Vagina (tissue), 2 donors: ENCODE measurements around the gene ANGPTL3. TPM values are rescaled to one million over a fixed set of nuclear protein-coding genes. Genes with fewer than 3 reads are reported as not detected.

ENCODE experiments used
- DNase-seq, 2 donors: peaks; one replicate each; pipeline ENCODE4 v3.0.0-alpha.2; 2017; ENCODE audit errors: extremely low spot score in 2 of 2
- H3K27ac ChIP-seq: fragments of 200-600 bp; sonication (generic); one replicate; pipeline ENCODE4 v1.5.1; 2019
- H3K27me3 ChIP-seq: fragments of 200-600 bp; sonication (generic); one replicate; pipeline ENCODE4 v1.5.1; 2019
- H3K36me3 ChIP-seq, 2 donors: fragments of 200-600 bp; sonication (generic); one replicate each; pipeline ENCODE4 v1.5.1; 2017 to 2019
- H3K4me1 ChIP-seq: fragments of 200-600 bp; sonication (generic); one replicate; pipeline ENCODE4 v1.5.1; 2019
- H3K4me3 ChIP-seq, 2 donors: fragments of 200-600 bp; sonication (generic); 1 replicate in 1 of 2; 2 replicates in 1 of 2; pipeline ENCODE4 v1.5.1; 2016 to 2019
- H3K9me3 ChIP-seq: fragments of 200-600 bp; sonication (generic); one replicate; pipeline ENCODE4 v1.5.1; 2019
- POLR2A ChIP-seq, 2 donors: fragments of 450-650 bp; IDR thresholded peaks; one replicate each; pipeline ENCODE4 v1.6.1; 2017; ENCODE audit warnings: antibody characterized with exemption in 2 of 2, mild to moderate bottlenecking in 2 of 2, moderate library complexity in 2 of 2
- POLR2AphosphoS5 ChIP-seq, 2 donors: sonication (generic); formaldehyde crosslinking; IDR thresholded peaks; one replicate each; pipeline ENCODE4 v1.9.0; 2017; ENCODE audit warnings: antibody characterized with exemption in 2 of 2, mild to moderate bottlenecking in 2 of 2, low read depth in 1 of 2; ENCODE audit not compliant: insufficient read depth in 1 of 2
- intact Hi-C: fragments of 100-400 bp; cut with DNase I; formaldehyde crosslinking; loops from one replicate; pipeline ENCODE4 v1.15.1; 2023
- total RNA-seq: library from RNA; depleted of rRNA; stranded (reverse); fragments of >200 nt; gene quantifications from one replicate; pipeline ENCODE4 v1.2.3, GENCODE V29; 2016
- TF ChIP-seq, protein P1 (sequence below), 3 experiments: fragments of 450-650 bp in 2 of 3; fragments of 200-600 bp in 1 of 3; sonication (generic) in 1 of 3; IDR thresholded peaks; one replicate each; pipeline ENCODE4 v1.5.1; 2017 to 2019; ENCODE audit warnings: antibody characterized with exemption in 3 of 3, mild to moderate bottlenecking in 2 of 3, moderate library complexity in 2 of 3

ANGPTL3 gene
- total RNA-seq, 1 donor from 2014 or later: not detected

DNA sequence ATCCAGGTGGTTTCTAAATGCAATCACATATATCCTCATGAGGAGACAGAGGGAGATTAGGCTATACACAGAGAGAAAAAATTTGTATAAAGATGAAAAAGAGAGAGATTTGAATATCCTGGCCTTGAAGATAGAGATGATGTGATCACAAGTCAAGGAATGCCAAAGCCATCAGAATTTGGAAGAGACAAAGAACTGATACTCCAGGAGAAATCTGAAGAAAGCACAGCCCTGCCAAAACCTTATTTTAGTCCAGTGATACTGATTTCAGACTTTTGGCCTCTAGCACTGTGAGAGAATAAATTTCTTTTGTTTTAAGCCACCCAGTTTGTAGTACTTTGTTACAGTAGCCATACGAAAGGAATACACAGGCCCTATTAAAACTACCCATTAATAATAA lies 57.4 kb downstream of the ANGPTL3 start:
- no peak overlapping the region for H3K27ac ChIP-seq
- DNase-seq: no peak
- H3K4me3 ChIP-seq: no peak overlapping the region
- no peak for TF ChIP-seq POLR2AphosphoS5 (IDR thresholded peaks at IDR 0.05; ENCODE audit: insufficient read depth in 1 of 2, low read depth in 1 of 2)
- TF ChIP-seq POLR2A (IDR thresholded peaks at IDR 0.05): no peak
- TF ChIP-seq, protein P1, sequence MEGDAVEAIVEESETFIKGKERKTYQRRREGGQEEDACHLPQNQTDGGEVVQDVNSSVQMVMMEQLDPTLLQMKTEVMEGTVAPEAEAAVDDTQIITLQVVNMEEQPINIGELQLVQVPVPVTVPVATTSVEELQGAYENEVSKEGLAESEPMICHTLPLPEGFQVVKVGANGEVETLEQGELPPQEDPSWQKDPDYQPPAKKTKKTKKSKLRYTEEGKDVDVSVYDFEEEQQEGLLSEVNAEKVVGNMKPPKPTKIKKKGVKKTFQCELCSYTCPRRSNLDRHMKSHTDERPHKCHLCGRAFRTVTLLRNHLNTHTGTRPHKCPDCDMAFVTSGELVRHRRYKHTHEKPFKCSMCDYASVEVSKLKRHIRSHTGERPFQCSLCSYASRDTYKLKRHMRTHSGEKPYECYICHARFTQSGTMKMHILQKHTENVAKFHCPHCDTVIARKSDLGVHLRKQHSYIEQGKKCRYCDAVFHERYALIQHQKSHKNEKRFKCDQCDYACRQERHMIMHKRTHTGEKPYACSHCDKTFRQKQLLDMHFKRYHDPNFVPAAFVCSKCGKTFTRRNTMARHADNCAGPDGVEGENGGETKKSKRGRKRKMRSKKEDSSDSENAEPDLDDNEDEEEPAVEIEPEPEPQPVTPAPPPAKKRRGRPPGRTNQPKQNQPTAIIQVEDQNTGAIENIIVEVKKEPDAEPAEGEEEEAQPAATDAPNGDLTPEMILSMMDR (IDR thresholded peaks at IDR 0.05): no peak
- H3K27me3 ChIP-seq: no peaks in the 10 kb centered on the region
- intact Hi-C loops: no loop called here
- no peaks in the 10 kb centered on the region for H3K9me3 ChIP-seq
- H3K36me3 ChIP-seq: no peaks in the 10 kb centered on the region
- H3K4me1 ChIP-seq: no peaks in the 10 kb centered on the region

Other genes starting within 250 kb of the ANGPTL3 start
- 22.1 TPM for gene USP1, start 160.5 kb upstream of the ANGPTL3 start, total RNA-seq
- 34.1 TPM for gene DOCK7, start 90.9 kb downstream of the ANGPTL3 start, total RNA-seq
- gene ATG4C, start 186.6 kb downstream of the ANGPTL3 start, total RNA-seq: 5.9 TPM